Fibroblast of skin of left biceps (primary cell): ENCODE measurements around the gene EXOSC9.
A peak's percentile ranks its signal among the peaks of the same experiment; 100 is the strongest.
"Not testable (repeated sequence)": the region's sequence is repeated elsewhere in the genome, so short reads cannot be mapped to it uniquely, and the experiment has no call there.

ENCODE experiments used
- DNase-seq, 2 experiments: peaks; one replicate each; pipeline ENCODE4 v3.0.0-alpha.2; 2013; ENCODE audit warnings: low read depth in 2 of 2

Gene EXOSC9

GRCh38 chr4:121800961-121801714 is at the start of gene EXOSC9:
Gene EXOSC9, plus strand, starts transcription at chr4:121801323. Its CDS starts 102 bp downstream, at chr4:121801425.
- DNase-seq, result peak; percentile 90 to 91

- not testable (repeated sequence) for DNase-seq
Measured at GRCh38 chr4:121752142-121752541, 49.0 kb upstream of the EXOSC9 start.

GRCh38 chr4:121758925-121759568 is 42.1 kb upstream of the EXOSC9 start:
- DNase-seq, result no peak

- no peak for DNase-seq
Measured at GRCh38 chr4:121760205-121760604, 40.9 kb upstream of the EXOSC9 start.

GRCh38 chr4:121764303-121764701 is 36.8 kb upstream of the EXOSC9 start:
- DNase-seq, result no peak

- DNase-seq, result no peak
Measured at GRCh38 chr4:121764702-121765367, 36.3 kb upstream of the EXOSC9 start, which contains the start of gene SMIM43. Gene SMIM43, minus strand, starts transcription at chr4:121765164. Its CDS starts 59 bp downstream, at chr4:121765105.

- no peak for DNase-seq
Measured at GRCh38 chr4:121765368-121765705, 35.8 kb upstream of the EXOSC9 start.

GRCh38 chr4:121765971-121766538 is 35.1 kb upstream of the EXOSC9 start:
- no peak for DNase-seq

- no peak for DNase-seq
Measured at GRCh38 chr4:121767166-121767565, 34.0 kb upstream of the EXOSC9 start.

GRCh38 chr4:121769341-121769740 is 31.8 kb upstream of the EXOSC9 start:
- DNase-seq, result no peak

GRCh38 chr4:121771869-121772268 is 29.3 kb upstream of the EXOSC9 start:
- DNase-seq, result no peak

- no peak for DNase-seq
Measured at GRCh38 chr4:121773883-121774282, 27.2 kb upstream of the EXOSC9 start.

- no peak for DNase-seq
Measured at GRCh38 chr4:121776610-121777401, 24.3 kb upstream of the EXOSC9 start.

GRCh38 chr4:121777625-121778024 is 23.5 kb upstream of the EXOSC9 start:
- DNase-seq, result no peak

- DNase-seq, result peak in 1 of 2 experiments; percentile 35
Measured at GRCh38 chr4:121778991-121779628, 22.0 kb upstream of the EXOSC9 start.

- DNase-seq, result no peak
Measured at GRCh38 chr4:121783210-121783609, 17.9 kb upstream of the EXOSC9 start.

- DNase-seq, result no peak
Measured at GRCh38 chr4:121784401-121784800, 16.7 kb upstream of the EXOSC9 start.

- peak; percentile 95 to 97 for DNase-seq
Measured at GRCh38 chr4:121784975-121785374, 16.1 kb upstream of the EXOSC9 start.

GRCh38 chr4:121785479-121785878 is 15.6 kb upstream of the EXOSC9 start:
- no peak for DNase-seq

- DNase-seq, result no peak
Measured at GRCh38 chr4:121786221-121786620, 14.9 kb upstream of the EXOSC9 start.

- no peak for DNase-seq
Measured at GRCh38 chr4:121788896-121789295, 12.2 kb upstream of the EXOSC9 start.
